Measurements from ENCODE around the gene DACH1. TPM values are rescaled to one million over a fixed set of nuclear protein-coding genes. Genes with fewer than 3 reads are reported as not detected.

The DACH1 gene
- total and polyA plus RNA-seq, 2 experiments from 2014 or later: 1.3 to 6.5 TPM

DNA sequence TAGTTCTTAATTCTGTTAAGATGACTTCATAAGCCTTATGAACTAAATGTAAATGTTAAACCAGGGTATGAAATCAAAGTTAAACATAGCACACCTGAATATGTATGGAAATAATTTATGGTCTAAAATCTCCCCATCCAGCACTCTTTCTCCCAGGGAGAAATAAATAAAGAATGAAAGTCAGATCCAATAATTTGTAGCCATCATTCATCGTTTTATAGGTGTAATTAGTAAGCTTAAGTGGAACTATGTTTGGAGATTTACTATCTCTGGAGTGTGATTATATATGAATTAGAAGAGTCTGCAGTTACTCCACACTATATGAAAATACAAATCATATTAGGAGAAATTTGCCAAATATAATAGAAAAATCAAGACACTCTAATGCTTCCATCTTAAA, 405.1 kb downstream of the DACH1 start:
- Histone ChIP-seq H3K9me3 (ENCODE audit: low read depth) (no peaks in the 10 kb centered on the region), H4K20me1 (ENCODE audit: insufficient read depth, poor library complexity, severe bottlenecking) (no peaks in the 10 kb centered on the region), H3K4me2 (no peak overlapping the region), H3K9me2 (replicated peaks; ENCODE audit: insufficient read depth) (no peaks in the 10 kb centered on the region), H3K4me1 (ENCODE audit: insufficient read depth) (no peaks in the 10 kb centered on the region), H3K27me3 (no peaks in the 10 kb centered on the region), H2AFZ (no peak overlapping the region), H3K79me2 (no peaks in the 10 kb centered on the region), H3K27ac (no peak overlapping the region), H3K36me3 (replicated peaks; ENCODE audit: insufficient read depth, low read depth) (no peaks in the 10 kb centered on the region), H3K4me3 (no peak overlapping the region)
- 77% methylated on average over 1 of the region's 1 CpG for WGBS (ENCODE audit: low lambda C conversion rate, missing lambda C conversion rate)
- no peak for DNase-seq (ENCODE audit: low spot score)
- TF ChIP-seq, protein P1, sequence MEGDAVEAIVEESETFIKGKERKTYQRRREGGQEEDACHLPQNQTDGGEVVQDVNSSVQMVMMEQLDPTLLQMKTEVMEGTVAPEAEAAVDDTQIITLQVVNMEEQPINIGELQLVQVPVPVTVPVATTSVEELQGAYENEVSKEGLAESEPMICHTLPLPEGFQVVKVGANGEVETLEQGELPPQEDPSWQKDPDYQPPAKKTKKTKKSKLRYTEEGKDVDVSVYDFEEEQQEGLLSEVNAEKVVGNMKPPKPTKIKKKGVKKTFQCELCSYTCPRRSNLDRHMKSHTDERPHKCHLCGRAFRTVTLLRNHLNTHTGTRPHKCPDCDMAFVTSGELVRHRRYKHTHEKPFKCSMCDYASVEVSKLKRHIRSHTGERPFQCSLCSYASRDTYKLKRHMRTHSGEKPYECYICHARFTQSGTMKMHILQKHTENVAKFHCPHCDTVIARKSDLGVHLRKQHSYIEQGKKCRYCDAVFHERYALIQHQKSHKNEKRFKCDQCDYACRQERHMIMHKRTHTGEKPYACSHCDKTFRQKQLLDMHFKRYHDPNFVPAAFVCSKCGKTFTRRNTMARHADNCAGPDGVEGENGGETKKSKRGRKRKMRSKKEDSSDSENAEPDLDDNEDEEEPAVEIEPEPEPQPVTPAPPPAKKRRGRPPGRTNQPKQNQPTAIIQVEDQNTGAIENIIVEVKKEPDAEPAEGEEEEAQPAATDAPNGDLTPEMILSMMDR (IDR thresholded peaks at IDR 0.05; ENCODE audit: poor library complexity): no peak
- TF ChIP-seq EZH2phosphoT487 (IDR thresholded peaks at IDR 0.05; ENCODE audit: low read depth, severe bottlenecking, unreplicated experiment) (no peak), EZH2 (IDR thresholded peaks at IDR 0.05; ENCODE audit: borderline replicate concordance) (no peak)

DNA sequence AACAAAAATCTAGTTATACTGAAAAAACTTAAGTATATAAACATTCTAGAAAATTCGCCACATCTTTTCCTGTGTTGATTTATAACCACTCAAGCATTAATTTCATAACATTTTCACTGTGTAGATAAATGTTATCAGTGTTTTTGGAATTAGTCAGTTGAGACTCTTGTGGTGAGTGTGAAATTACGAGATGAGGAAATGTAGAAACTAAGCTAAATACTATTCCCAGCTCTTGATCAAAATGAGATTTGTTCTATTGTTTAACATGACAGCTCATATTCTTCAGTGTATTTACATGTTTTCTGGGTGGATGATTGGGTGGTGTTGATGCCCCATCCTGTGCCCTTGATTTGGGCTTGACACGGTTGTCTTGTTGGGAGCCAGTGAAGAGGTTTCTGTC, 406.8 kb downstream of the DACH1 start:
- H3K9me2 ChIP-seq (replicated peaks; ENCODE audit: insufficient read depth): no peaks in the 10 kb centered on the region
- H3K4me3 ChIP-seq: no peak overlapping the region
- no peaks in the 10 kb centered on the region for H3K4me1 ChIP-seq (ENCODE audit: insufficient read depth)
- no peak overlapping the region for H3K27ac ChIP-seq
- no peak overlapping the region for H3K4me2 ChIP-seq
- WGBS (ENCODE audit: low lambda C conversion rate, missing lambda C conversion rate): 55% methylated on average over 3 of the region's 3 CpGs
- H3K9me3 ChIP-seq (ENCODE audit: low read depth): no peaks in the 10 kb centered on the region
- H3K79me2 ChIP-seq: no peaks in the 10 kb centered on the region
- no peak for TF ChIP-seq EZH2phosphoT487 (IDR thresholded peaks at IDR 0.05; ENCODE audit: low read depth, severe bottlenecking, unreplicated experiment)
- TF ChIP-seq, protein P1 (IDR thresholded peaks at IDR 0.05; ENCODE audit: poor library complexity): no peak
- TF ChIP-seq EZH2 (IDR thresholded peaks at IDR 0.05; ENCODE audit: borderline replicate concordance): no peak
- DNase-seq (ENCODE audit: low spot score): no peak
- H3K36me3 ChIP-seq (replicated peaks; ENCODE audit: insufficient read depth, low read depth): no peaks in the 10 kb centered on the region
- H4K20me1 ChIP-seq (ENCODE audit: insufficient read depth, poor library complexity, severe bottlenecking): no peaks in the 10 kb centered on the region
- no peaks in the 10 kb centered on the region for H3K27me3 ChIP-seq
- H2AFZ ChIP-seq: no peak overlapping the region

DNA sequence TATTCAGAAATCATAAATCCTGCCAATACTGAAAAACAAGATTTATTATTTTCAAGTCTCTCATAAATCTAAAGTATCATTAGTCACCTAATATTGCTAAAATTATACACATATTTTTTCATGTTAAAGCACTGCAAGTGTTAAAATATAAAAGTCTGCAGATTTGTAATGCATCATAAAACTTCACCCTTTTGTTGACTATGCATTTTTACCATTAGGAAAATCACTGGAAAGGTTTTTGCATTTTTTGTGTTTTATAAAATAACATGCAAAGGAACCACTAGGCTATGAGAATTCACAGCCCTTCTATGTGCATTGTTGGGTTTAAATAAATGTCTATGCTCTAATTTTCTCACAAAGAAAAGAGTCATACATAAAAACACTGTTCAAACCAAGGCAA, 407.3 kb downstream of the DACH1 start:
- H3K9me3 ChIP-seq (ENCODE audit: low read depth): no peaks in the 10 kb centered on the region
- H3K4me3 ChIP-seq: no peak overlapping the region
- H3K36me3 ChIP-seq (replicated peaks; ENCODE audit: insufficient read depth, low read depth): no peaks in the 10 kb centered on the region
- no peak overlapping the region for H3K27ac ChIP-seq
- H3K79me2 ChIP-seq: no peaks in the 10 kb centered on the region
- H3K9me2 ChIP-seq (replicated peaks; ENCODE audit: insufficient read depth): no peaks in the 10 kb centered on the region
- H3K4me2 ChIP-seq: no peak overlapping the region
- H4K20me1 ChIP-seq (ENCODE audit: insufficient read depth, poor library complexity, severe bottlenecking): no peaks in the 10 kb centered on the region
- H3K4me1 ChIP-seq (ENCODE audit: insufficient read depth): no peaks in the 10 kb centered on the region
- no peaks in the 10 kb centered on the region for H3K27me3 ChIP-seq
- H2AFZ ChIP-seq: no peak overlapping the region
- TF ChIP-seq EZH2phosphoT487 (IDR thresholded peaks at IDR 0.05; ENCODE audit: low read depth, severe bottlenecking, unreplicated experiment) (no peak), EZH2 (IDR thresholded peaks at IDR 0.05; ENCODE audit: borderline replicate concordance) (no peak)
- TF ChIP-seq, protein P1 (IDR thresholded peaks at IDR 0.05; ENCODE audit: poor library complexity): no peak
- DNase-seq (ENCODE audit: low spot score): no peak

DNA sequence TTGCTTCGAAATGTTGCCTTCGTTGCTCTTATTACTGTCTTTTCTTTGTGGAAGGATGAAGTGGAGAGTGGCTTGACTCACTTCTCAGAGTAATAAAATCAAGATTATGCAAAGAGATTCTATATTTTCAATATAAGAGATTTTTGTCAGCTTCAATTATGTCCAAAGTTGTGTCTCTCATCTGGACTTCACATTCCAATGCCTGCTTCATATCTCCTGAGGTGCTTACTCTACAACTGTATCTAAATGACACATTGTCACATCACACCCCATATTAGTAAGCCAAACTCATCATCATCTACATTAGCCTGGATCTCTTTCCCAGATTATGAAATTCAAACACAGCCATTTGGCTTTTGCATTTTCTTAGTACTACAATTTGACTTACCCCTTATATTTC, 409.4 kb downstream of the DACH1 start:
- Histone ChIP-seq H3K4me2 (no peak overlapping the region), H3K27me3 (no peaks in the 10 kb centered on the region), H3K36me3 (replicated peaks; ENCODE audit: insufficient read depth, low read depth) (no peaks in the 10 kb centered on the region), H3K4me3 (no peak overlapping the region), H2AFZ (no peak overlapping the region), H4K20me1 (ENCODE audit: insufficient read depth, poor library complexity, severe bottlenecking) (no peaks in the 10 kb centered on the region), H3K27ac (no peak overlapping the region), H3K9me3 (ENCODE audit: low read depth) (no peaks in the 10 kb centered on the region), H3K4me1 (ENCODE audit: insufficient read depth) (no peaks in the 10 kb centered on the region), H3K79me2 (no peaks in the 10 kb centered on the region), H3K9me2 (replicated peaks; ENCODE audit: insufficient read depth) (no peaks in the 10 kb centered on the region)
- TF ChIP-seq, protein P1 (IDR thresholded peaks at IDR 0.05; ENCODE audit: poor library complexity): no peak
- TF ChIP-seq EZH2phosphoT487 (IDR thresholded peaks at IDR 0.05; ENCODE audit: low read depth, severe bottlenecking, unreplicated experiment) (no peak), EZH2 (IDR thresholded peaks at IDR 0.05; ENCODE audit: borderline replicate concordance) (no peak)
- no peak for DNase-seq (ENCODE audit: low spot score)
- 83% methylated on average over 2 of the region's 2 CpGs for WGBS (ENCODE audit: low lambda C conversion rate, missing lambda C conversion rate)

Measured in hepatocyte (in vitro differentiated cells).